GM21528 (cell line): Measurements from ENCODE around the gene ASB2.

Source experiments
- ATAC-seq: cut with Tn5 transposase; IDR thresholded peaks from one replicate; pipeline ENCODE4 v1.9.1; 2021; ENCODE audit warnings: mild to moderate bottlenecking, moderate library complexity; ENCODE audit not compliant: unreplicated experiment, low FRiP score

Gene ASB2

GRCh38 chr14:94001501-94002396 is 25.4 kb upstream of the ASB2 start:
- no peak for ATAC-seq

DNA sequence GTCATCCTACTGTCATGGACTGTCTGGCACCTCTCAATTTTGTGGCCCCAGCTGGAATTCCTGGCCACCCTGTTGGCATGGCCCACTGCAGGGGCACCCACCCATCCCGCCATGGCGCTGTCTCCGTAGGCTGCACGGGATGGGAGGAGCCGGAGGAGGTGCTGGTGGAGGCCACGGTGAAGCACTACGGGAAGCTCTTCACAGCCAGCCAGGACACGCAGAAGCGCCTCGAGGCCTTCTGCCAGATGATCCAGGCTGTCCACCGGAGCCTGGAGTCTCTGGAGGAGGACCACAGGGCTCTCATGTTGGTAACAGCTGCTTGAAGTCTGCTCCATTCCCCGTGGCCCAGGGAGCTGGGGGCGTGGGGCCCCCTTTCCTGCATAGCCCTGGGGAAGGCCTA is 24.6 kb upstream of the ASB2 start:
- ATAC-seq, result no peak

DNA sequence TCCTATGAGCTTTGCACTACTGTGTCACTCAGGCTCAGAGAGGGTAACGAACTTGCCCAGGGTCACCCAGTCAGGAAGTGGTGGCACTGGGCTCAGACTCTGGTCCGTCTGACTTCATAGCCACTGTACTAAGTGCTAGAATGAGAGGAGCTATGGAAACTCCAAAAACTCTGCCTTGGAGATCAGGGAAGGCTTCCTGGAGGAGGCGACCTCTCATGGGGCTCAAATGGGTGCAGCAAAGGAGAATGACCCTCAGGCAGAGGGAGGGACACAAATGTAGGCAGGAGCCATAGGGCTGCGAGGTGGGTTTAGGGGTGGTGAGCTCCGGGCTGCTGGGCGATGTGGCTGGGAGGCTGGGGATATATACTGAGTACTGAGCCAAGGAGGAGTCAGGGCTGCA is 23.9 kb upstream of the ASB2 start:
- no peak for ATAC-seq

GRCh38 chr14:93999573-93999972 is 23.2 kb upstream of the ASB2 start:
- ATAC-seq, result no peak

- no peak for ATAC-seq
Observed at GRCh38 chr14:93998871-93999403, 22.6 kb upstream of the ASB2 start.

GRCh38 chr14:93997916-93998870 is 21.8 kb upstream of the ASB2 start:
- no peak for ATAC-seq

- no peak for ATAC-seq
Observed at GRCh38 chr14:93997082-93997481, 20.7 kb upstream of the ASB2 start, which contains the start of gene CCDC197. Gene CCDC197, plus strand, starts transcription at chr14:93997301. Its CDS starts 831 bp downstream, at chr14:93998132.

- ATAC-seq, result no peak
Observed at GRCh38 chr14:93996130-93996695, 19.8 kb upstream of the ASB2 start.

DNA sequence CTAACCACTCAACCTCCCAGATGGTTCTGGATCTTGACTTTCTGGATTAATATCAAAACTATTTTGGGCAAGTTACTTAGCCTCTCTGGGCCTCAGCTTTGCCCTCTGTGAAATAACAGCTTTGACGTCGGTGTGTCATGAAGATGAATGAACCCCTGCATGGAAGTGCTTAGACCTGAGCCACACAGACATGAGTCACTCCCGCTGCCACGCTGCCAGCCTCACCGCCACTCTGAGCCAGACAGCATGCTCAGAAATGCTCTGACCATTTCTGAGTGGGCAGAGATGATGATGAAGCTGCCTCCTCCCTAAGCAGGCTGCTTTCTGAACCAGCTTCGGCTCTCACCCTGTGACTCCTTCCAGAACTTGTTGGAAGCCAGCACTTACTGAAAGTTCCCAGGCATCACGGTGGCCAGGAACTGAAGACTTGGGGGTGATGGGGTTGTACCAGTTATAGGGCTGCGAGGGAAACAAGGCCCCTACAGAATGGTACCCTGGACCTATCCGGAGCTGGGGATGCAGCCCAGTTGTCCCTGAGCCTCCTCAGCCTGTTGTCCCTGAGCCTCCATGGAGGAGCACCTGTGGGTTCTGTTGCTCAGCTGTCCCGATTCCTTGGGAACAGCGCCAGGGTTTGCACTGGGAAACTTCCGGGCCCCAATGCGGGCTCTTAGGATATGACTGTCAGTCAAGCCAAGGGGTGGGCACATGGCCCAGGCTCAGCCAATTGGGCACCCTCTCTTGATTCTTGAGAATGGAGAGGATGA is 18.7 kb upstream of the ASB2 start:
- ATAC-seq, result no peak

DNA sequence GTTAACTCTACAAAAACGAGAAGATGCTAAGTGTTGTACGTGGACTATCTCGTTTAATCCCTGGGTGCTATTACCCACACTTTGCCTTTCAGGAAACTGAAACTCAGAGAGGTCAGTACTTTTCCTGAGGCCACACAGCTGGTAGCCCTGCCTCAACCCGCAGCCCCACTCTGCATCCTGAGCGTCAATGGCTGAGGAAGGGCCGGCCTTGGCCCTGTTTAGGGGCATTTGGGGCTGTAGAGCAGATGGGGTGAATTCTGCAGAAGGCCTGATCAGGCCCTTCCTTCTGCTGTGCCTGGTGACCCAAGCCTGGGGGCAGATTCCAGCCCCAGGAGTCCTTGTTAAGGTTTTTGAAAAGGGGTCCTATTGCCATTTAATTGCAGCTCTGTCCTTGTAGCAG is 17.0 kb upstream of the ASB2 start:
- ATAC-seq, result no peak

GRCh38 chr14:93991649-93992048 is 15.3 kb upstream of the ASB2 start:
- ATAC-seq, result no peak

GRCh38 chr14:93991212-93991611 is 14.8 kb upstream of the ASB2 start:
- no peak for ATAC-seq

DNA sequence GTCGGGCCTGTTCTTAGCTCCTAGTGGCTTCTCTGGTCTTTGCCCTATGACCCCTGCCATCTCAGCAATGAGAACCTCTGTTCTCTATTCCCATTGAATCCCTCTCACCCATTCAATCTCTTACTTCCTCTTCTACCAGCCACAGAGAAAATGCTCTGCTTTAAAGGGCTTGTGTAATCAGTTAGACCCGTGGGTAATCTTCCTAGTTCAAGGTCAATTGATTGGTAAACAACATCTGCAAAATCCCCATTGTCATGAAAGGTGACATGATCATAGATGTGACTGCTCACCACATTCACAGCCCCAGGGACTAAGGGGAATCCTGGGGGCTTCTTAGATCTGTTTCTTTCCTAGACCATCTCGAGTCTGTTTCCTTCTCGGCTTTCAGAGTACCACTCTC is 13.6 kb upstream of the ASB2 start:
- no peak for ATAC-seq

DNA sequence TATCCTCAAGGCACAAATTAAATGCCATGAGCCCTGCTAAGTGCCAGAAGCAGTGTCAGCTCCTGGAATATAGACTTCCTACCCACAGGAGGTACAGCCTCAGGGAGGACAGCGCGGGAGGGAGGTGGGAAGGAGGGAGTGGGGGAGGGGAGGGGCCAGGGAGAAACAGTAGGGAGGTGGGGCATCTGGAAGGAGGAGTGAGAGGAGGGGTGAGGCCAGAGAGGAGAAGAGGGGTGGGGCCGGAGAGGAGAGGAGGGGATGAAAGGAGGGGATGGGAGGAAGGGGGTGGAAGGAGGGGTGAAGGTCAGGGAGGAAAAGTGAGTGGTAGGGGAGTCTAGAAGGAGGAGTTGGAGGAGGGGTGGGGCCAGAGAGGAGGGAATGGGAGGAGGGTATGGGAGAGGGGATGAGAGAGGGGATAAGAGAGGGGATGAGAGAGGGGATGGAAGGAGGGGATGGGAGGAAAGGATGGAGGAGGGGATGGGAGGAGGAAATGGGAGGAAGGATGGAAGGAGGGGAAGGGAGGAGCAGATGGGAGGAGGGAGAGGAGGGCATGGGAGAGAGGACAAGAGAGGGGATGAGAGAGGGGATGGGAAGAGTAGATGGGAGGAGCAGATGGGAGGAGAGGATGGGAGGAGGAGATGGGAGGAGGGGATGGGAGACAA is 11.6 kb upstream of the ASB2 start:
- ATAC-seq, result no peak

DNA sequence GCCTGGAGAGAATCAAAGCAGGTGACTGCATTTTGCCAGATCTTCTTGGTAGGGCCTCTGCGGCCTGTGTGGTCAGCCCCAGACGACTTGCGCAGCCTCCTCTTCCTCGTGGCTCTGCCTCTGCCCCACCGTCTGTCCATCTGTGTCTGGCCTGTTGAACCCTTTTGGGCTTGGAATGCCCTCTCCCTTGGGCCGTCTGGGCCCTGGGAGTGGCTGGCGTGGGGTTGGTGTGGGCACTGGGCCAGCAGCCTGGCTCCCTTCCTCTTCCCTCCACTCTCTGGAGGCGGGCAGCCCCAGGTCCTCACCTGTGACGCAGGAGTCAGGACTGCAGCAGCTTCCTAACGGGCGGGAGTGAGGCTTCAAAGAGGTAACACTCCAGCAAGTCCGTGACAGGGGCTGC is 11.0 kb upstream of the ASB2 start:
- ATAC-seq, result no peak

- ATAC-seq, result no peak
Observed at GRCh38 chr14:93986955-93987354, 10.6 kb upstream of the ASB2 start.

GRCh38 chr14:93984987-93985410 is 8.6 kb upstream of the ASB2 start:
- no peak for ATAC-seq

- ATAC-seq, result no peak
Observed at GRCh38 chr14:93984070-93984469, 7.7 kb upstream of the ASB2 start.

DNA sequence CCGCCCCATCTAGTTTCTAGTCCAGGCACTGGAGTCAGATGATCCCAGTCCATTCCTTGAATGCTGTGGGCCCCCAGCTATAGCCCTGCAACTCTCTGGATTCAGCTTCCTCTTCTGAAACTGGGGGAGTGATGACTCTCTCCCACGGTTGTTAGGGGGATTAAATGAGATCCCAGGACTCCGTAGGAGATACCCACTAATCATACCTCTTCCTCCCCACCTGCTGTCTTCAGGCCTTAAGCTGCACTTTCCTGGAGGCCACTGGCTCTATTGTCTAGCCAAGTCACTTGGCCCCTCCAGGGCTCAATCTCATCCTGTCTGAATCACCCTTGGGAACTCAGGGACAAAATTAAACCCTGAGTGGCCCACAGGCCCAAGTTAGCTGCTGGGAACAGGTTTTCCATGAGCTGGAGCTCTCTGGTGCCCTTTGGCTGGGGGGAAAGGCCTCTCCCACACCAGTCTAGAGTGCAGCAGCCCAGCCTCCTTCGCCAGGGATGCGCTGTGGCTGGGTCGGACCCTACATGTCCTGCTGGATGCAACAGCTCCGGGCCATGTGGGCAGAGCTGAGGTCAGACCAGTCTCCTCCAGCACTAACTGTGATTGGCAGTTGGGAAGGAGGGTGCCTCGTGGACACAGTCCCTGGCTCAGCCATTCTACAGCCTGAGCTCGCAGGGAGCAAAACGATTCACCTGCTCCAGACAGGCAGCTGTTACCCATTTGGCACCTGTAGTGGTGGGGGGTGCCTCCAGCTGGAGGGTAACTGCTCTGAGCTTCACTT is 6.0 kb upstream of the ASB2 start:
- ATAC-seq, result no peak
